HG03520 (cell line): ENCODE results near the gene RHCG.
A peak's percentile ranks its signal among the peaks of the same experiment; 100 is the strongest.
"Not testable (repeated sequence)": the region's sequence is repeated elsewhere in the genome, so short reads cannot be mapped to it uniquely, and the experiment has no call there.

Source experiments
- ATAC-seq: cut with Tn5 transposase; IDR thresholded peaks from one replicate; pipeline ENCODE4 v1.9.1; 2021; ENCODE audit warnings: mild to moderate bottlenecking, moderate library complexity; ENCODE audit not compliant: unreplicated experiment

The RHCG gene

DNA sequence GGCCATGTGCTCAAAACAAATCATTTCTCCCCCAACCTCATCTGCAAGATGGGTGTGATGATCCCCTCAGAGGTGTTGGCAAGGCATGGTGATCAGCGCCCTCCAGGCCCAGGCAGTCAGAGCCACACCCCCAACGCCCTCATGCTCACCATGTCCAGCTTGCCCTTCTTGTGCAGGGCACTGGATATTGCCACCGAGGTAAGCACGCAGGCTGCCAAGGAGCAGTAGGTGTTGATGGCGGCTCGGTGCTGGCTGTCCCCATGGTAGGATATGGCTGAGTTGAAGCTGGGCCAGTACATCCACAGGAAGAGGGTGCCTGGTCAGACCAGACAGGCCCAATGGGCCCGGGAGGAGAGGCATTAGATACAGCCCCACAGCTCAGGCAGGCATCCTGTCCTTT lies 17.2 kb downstream of the RHCG start:
- ATAC-seq, result no peak

DNA sequence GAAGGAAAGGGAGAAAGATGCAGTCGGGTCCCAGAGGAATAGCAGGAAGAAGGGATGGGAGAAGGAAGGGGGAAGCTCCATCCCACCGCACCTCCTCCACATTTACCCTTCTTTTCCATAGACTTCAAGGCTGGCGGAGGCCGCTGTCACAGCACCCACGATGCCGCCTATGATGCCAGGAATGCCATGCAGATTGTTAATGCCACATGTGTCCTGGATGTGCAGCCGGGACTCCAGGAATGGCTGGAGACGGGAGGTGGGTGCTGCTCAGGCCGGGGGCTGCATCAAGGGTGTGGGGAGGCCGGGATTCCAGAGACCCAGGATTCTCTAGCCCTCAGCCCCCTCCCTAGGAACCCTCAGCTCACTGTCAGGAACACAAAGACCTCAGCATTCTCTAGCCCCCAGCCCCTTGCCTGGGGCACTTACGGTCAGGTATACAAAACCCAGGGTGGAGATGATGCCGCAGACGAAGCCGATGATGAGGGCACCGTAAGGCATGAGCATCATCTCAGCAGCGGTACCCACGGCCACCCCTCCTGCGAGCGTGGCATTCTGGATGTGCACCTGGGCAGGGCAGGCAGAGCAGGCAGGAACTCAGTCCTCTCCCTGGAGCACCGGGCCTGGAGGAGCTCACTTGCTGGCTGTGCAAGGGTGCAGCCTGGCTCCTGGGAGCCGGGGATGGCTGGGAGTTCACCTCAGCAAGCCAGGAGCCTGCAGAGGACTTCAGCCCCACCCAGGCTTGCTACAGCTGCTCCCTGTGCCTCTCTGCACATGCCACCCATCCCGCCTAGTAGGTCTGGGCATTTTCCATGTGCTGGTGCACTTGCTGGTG lies 18.8 kb downstream of the RHCG start:
- no peak for ATAC-seq

DNA sequence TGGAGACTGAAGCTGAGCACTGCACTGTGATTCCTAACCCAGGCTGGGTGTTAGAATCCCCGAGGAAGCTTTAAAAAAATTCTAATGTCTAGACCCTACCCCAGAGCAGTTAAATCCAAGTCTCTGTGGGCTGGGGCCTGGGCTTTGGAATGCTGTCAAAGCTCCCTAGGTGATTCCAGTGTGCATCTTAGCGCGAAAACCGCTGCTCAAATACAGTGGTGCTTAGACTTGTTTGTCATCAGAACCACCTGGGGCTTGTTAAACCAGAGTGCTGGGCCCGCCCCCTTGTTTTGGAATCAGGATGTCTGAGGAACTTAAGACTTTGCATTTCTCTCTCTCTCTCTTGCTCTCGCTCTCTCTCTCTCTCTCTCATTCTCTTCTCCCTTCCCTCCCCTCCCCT lies 20.7 kb downstream of the RHCG start:
- ATAC-seq, result no peak

DNA sequence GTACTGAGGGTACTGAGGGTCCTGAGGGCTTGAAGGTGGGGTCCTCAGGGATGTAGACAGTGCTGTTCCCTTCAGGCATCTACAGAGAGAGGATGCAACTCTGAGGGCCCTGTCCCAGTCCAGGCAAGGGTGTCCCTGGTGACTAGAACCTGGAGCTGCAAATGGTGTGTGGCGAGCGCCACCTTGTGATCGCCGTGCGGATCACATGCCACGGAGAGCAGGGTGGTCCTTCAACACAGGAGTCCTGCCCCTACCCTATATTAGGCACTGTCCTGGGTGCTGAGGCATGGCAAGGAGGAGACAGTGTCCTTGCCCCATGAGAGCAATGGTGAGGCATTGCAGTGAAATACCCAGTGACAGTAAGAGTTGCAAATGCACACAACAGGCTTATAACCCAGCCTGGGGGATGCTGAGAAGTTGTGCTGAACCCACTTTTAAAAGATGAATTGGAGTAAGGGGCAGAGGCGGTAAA lies 23.6 kb downstream of the RHCG start:
- peak; percentile 46 for ATAC-seq

DNA sequence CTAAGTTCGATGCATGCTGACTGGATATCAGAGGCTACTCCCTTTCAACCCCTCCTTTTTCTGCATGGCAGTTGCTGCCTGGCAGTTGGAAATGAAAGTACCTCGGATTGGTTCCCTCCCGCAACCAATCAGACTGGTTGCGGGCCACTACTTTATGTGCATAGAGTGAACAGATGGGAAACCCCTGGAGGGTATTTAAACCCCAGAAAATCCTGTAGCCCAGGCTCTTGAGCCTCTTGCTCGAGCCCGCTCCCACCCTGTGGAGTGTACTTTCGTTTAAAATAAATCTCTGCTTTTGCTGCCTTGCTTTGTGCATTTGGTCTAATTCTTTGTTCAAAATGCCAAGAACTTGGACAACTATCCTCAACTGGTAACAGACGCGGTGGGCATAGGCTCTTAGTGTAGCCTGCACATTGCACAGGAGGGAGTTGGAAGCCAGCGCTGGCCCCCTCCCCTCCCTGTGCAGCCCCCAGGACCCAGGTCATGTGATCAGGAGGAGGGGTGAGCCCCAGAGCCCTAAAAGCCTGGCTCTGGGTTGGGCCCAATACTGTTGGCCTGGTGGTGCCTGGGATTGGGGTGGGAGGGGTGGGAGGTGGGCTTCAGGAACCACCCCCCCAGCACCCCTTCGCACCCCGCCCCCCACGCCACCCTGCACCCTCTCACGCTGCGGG lies 26.8 kb downstream of the RHCG start:
- no peak for ATAC-seq

DNA sequence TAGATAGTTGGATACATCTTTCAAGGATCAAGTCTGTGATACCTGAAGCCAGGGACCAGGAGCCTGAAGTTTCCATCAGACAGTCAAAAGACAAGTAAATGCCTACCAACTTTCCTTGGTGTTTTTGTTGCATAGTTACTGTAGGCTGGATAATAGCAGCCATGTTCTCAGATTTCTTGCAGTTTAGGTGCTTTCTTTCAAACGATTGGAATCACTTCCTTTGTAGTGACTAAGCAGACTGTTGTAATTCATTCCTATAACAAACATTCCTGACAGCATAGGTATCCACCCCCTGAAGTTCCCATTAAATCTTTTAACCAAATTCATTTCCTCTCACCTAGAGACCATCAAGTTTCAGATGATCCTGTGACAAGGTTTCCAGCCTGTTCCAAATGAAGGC lies 27.6 kb downstream of the RHCG start:
- ATAC-seq, result not testable (repeated sequence)

DNA sequence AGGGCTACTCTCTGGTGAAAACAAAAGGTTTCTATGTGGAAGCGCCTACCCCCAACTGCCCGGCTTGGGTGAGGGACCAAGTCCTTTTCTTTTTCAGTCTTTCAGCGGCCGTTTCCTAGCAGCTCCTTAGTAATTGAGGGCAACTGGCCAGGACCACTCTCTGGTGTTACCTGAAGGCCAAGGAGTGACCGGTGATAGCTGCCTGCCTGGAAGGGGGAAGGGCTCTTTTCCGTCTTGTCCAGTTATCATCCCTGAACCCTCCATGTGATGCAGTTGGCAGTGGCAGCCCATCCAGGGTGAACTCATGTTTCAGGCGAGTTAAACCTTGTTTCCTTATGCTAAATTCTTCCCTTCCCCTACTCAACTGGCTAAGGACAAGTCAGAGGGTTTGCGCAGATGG lies 33.3 kb downstream of the RHCG start:
- no peak for ATAC-seq

DNA sequence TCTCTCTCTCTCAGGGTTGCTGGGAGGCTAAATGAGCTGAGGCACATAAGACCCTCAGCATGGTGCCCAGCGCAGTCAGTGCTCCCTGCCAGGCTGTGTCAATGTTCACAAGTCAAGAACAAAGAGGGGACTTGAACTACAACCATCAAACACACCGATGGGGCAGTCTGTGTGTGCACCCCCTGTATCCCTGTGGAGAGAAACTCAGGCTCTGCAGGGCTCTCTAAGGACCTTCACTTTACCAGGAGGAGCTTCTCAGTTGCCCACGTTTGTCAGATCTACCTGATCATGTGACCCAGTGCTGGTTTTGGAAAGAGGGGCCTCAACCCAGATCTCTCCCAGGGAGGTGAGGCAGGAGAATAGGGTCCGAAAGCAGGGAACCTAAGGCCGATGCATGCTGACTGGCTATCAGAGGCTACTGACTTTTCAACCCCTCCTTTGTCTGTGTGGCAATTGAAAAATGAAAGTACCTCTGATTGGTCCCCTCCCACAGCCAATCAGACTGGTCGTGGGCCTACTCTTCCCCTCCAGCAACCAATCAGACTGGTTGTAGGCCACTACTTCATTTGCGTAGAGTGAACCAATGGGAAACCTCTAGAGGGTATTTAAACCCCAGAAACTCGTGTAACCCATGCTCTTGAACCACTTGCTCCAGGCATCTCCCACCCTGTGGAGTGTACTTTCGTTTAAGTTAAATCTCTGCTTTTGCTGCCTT lies 34.0 kb downstream of the RHCG start:
- no peak for ATAC-seq

DNA sequence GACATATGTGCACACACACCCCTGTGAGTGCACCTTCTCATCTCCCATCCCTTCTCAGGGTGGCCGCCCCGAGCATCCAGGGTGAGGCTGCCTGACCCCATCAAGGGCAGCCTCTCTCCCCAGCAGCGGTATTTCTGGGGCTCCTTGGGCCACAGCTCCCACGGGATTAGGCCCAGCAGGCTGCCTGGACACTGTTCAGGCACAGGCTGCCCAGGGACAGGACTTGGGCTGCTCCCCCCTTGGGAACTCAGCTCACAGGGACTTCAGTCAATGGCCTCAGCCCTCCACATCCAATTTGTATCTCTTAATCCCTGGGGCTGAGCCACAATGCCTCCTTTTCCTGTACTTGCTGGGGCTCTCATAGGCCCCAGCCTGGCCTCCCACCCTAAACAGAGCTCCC lies 35.0 kb downstream of the RHCG start:
- ATAC-seq, result no peak

DNA sequence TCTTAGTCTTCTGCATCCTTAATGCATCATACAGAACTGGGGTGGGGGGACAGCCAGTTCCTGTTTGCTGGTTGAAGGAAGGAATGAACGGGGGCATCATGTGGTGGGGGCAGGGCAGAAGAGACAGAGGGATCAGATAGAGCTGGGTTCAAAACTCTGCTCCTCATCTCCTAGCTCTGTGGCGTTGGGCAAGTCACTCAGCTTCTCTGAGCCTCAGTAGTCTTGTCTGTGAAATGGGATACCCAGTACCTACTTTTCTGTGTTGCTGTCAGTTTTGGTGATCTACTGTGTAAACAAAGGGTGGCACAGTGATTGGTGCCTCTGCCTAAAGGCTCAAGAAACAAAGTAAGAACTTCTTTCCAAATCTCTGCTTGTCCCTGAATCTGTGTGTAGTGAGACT lies 36.3 kb downstream of the RHCG start:
- no peak for ATAC-seq

DNA sequence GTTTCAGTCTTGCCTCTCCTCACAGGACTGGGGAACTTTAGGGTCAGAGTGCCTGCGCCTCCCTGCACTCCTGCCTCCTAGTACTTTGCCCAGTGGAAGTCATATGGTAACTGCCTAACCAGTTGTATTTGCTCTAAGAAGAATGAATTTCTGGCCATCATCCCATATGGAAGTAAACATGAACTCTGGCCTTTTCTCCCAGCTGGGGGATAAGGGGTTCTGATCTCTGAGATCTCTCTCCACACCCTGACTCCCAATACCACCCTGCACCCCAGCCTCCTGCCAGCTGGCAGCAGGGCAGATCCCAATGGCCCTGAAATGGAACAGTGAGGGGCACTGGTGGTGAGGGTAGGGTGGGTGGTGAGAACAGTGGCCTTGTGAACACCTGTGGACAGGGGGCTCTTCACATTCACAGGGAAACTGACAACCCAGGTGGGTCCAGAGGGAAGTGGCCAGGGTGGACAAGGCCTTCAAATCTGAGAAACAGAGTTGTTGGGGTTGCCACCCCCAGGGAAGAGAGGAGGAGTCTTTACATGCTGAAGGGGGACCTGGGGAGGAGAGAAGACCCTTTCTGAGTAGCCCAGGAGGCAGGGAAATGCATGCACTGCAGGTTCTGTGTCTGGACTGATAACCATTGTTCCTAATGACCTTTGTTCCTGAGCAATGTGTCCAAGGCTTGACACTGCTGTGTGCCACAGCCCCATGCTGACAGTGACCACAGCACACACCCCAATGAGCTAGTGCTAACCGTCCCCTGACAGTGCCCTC lies 36.9 kb downstream of the RHCG start:
- no peak for ATAC-seq

DNA sequence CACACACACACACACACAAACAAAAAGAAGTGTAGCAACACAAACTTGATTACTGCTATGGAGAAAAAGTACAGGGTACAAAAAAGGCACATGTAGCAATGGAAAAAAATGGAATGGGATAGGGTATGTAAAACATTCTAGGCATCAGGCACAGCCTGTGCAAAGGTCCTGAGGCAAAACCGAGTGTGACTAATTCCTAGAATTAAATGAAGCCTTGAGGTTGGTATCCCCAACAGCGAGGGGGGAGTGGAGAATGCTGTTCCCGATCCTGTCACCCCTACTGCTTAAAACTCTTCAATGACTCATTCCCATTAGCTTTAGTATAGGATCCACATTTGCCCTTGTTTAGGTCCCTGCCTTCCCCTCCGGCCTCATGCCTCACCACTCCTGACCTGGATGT lies 37.9 kb downstream of the RHCG start:
- no peak for ATAC-seq

DNA sequence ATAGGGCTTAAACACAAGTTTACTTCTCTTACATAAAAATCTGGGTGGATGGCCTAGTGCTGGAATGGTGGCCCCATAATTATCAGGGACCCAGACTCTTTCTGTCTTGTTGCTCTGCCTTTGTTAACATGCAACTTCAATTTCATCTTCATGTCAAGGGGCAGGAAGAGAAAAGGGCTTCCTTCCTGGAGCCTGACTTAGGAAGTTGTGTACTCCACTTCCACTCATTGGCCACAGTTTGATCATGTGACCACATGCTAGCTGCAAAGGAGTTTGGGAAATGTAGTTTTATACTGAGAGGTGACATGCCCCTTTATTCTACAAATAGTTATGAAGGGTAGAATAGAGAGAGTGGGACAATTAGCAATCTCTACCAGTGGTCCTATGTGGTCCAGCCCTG lies 39.3 kb downstream of the RHCG start:
- ATAC-seq, result no peak

DNA sequence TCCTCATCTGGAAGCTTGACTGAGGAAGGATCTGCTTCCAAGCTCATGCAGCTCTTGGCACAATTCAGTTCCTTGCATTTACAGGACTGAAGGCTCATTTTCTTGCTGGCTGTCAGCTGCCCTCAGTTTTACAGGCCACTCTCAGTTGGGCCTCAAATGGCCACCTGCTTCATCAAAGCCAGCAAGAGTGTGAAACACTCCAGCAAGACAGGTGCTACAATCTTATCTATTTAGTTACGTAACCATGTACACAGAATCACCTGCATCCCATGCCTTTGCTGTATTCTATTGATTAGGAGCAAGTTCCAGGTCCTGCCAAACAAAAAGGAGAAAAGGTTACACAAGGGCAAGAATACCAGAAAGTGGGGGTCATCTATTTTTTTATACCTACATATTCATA lies 40.8 kb downstream of the RHCG start:
- no peak for ATAC-seq

DNA sequence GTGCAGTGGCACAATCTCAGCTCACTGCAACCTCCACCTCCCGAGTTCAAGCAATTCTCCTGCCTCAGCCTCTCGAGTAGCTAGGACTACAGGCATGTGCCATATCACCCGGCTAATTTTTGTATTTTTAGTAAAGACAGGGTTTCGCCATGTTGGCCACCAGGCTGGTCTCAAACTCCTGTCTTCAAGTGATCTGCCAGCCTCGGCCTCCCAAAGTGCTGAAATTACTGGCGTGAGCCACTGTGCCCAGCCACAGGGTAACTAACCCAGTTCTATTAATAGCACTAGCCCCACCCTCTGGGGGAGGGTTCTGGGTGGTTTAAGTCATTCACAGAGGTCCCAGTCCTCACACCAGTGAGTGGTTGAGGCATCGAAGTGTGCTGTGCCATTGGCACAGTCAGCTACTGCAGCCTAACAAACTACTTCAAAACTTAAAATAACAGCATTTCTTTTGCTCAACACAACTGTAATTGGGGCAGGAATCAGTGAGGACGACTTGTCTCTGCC lies 44.0 kb downstream of the RHCG start:
- no peak for ATAC-seq

DNA sequence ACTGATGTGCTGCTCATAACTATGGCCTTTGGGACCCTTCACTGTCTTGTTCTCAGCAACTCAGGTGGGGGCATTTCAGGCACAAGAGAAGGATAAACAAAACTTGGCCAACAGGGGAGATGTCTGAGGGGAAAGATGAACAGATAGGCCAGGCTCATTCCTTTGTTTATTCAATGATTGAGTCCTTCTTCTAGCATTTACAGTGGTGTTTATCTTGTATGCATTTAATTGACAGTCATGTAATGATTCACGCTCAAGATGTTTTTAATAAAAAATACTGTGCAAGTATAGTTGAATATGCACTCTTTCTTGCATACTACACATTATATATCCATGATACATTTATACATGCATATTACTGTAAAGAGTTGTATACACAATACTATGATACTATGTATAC lies 44.5 kb downstream of the RHCG start:
- ATAC-seq, result no peak

DNA sequence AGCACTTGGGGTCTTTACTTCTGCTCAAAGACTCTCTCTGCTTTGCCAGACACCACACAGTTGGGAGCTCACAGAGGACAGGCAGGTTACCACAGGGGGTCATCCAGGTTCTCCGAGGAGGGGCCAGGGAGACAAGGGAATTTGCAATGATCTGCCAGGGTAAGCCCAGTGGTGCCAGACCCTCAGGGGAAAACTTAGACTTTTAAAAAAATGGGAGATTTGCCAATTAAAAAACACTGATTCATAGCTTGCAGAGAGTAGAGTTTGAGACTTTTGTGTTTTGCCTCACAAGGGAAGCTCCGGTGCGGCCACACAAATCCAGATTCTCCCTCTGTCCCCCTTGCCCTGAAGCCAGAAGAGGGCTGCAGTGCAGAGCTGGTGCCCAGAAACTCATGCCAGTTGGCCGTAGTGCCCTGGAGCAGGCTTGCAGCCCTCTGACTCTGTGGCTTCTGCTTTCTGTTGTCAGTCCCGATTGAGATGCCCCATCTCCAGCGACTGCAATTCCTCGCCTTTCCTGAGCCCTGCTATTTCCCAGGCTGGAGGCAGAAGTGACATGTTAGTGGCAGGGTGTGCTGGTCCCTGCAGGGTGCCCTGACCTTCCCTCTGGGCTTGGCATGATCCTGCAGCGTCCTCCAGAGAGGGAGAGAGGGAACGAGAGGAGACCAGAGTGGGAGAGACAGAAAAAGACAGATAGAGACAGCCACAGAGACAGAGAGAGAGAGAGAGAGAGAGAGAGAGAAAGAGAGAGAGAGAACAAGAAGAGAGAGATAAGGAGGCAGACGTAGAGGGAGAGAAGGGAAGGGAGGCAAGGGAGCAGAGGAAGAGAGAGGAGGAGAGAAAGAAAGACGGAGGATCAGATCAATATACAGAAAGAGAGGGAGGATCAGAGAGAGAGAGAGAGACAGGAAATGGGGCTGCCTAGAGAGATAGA lies 46.0 kb downstream of the RHCG start:
- no peak for ATAC-seq

DNA sequence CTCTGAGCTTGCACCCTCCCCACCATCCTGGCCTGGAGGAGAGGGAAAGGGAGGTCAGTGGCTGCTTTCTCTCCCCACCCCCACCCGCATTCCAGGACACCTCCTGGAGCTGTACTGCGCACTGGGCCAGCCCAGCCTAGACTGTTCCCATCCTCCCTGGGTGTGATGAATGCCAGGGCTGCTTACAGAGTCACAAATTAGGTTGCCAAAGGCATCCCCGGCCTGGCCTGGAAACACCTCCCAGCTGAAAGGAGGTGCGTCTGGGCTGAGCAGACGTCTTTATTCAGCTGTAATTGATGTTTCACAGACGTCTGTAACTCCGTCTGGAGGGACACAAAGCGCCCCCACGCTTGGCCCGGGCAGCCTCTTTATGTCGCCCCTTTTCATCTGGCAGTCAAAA lies 47.6 kb downstream of the RHCG start:
- ATAC-seq, result no peak

DNA sequence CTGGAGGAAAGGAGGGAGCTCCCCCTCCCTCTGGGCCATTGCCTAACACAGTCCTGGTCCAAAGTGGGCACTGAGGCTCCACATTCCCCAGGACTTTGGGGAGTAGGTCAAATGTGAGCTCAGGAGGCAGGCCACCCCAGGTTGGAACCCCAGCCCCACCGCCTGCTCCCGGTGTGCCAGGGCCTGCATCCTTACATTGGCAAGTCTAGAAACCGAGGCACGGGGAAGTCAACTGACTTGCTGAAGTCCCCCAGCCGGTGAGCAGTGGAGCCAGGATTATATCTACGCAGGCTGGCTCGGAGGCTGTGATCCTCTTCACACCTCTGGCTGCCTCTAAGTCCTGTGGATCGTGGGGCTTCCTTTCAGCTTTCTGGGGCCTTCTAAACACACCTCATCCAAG lies 48.7 kb downstream of the RHCG start:
- no peak for ATAC-seq
